ENCODE data around the gene CERS6.

DNA sequence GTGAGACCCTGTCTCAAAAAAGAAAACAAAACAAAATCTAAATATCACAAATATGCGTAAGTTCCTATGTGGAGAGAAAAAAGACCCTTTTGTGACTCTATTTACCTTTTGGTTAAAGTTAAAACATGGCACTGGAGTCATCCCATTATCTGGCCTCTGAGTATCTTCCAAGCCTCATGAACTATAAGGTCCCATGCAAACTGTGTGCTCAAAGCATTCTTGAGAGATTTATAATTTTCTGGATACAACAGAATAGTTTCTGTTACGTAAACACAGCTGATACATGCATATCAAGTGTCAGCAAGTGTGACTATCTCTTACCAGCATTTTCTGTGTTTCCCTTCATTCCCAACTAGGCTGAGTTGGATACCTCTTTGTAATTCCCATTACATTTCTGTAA lies 337.5 kb downstream of the CERS6 start:
- TF ChIP-seq, protein P1, sequence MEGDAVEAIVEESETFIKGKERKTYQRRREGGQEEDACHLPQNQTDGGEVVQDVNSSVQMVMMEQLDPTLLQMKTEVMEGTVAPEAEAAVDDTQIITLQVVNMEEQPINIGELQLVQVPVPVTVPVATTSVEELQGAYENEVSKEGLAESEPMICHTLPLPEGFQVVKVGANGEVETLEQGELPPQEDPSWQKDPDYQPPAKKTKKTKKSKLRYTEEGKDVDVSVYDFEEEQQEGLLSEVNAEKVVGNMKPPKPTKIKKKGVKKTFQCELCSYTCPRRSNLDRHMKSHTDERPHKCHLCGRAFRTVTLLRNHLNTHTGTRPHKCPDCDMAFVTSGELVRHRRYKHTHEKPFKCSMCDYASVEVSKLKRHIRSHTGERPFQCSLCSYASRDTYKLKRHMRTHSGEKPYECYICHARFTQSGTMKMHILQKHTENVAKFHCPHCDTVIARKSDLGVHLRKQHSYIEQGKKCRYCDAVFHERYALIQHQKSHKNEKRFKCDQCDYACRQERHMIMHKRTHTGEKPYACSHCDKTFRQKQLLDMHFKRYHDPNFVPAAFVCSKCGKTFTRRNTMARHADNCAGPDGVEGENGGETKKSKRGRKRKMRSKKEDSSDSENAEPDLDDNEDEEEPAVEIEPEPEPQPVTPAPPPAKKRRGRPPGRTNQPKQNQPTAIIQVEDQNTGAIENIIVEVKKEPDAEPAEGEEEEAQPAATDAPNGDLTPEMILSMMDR (IDR thresholded peaks at IDR 0.05): no peak
- no peak for TF ChIP-seq POLR2AphosphoS5 (IDR thresholded peaks at IDR 0.05; ENCODE audit: insufficient read depth in 1 of 2, low read depth in 1 of 2)
